T-cell (primary cell): Measurements from ENCODE around the gene COA8. TPM values are rescaled to one million over a fixed set of nuclear protein-coding genes. Genes with fewer than 3 reads are reported as not detected.

Experiments
- ATAC-seq, 4 experiments: fragments of 200-7000 bp in 3 of 4; fragments of 150-1000 bp in 1 of 4; cut with Tn5 transposase; replicated peaks in 1 of 4; 1 replicate in 3 of 4; 2 replicates in 1 of 4; pipeline ENCODE4 v1.10.0; 2021; ENCODE audit warnings: moderate library complexity in 3 of 4, mild to moderate bottlenecking in 2 of 4, moderate number of reproducible peaks in 1 of 4
- CTCF ChIA-PET, 2 donors: fragments of 300-600 bp; sonication (Branson Sonifier 250); formaldehyde crosslinking; loops; one replicate each; lab custom pipeline; 2022; ENCODE audit warnings: antibody characterized with exemption in 2 of 2; lab: Charles Lee
- POLR2A ChIA-PET, 2 donors: fragments of 300-600 bp; sonication (Branson Sonifier 250); formaldehyde crosslinking; loops; one replicate each; lab custom pipeline; 2022; ENCODE audit warnings: antibody characterized with exemption in 2 of 2; lab: Charles Lee
- DNase-seq, 35 experiments: peaks; one replicate each; pipeline versions ENCODE4 v3.0.0 to v3.0.0-alpha.2; 2013 to 2023
- H3K27ac ChIP-seq: one replicate; pipeline ENCODE4 v1.5.1; 2013; ENCODE audit warnings: low read length
- H3K27me3 ChIP-seq, 2 experiments: replicated peaks in 1 of 2; 1 replicate in 1 of 2; 2 replicates in 1 of 2; pipeline versions ENCODE4 v1.6.1 to v1.7.0; 2013; ENCODE audit warnings: low read length in 1 of 2, mixed read lengths in 1 of 2; ENCODE audit not compliant: control insufficient read depth in 2 of 2, insufficient read depth in 2 of 2; ENCODE audit errors: extremely low read depth in 1 of 2
- H3K36me3 ChIP-seq, 2 donors: 1 replicate in 1 of 2; 2 replicates in 1 of 2; pipeline versions ENCODE4 v1.6.1 to v1.7.0; 2013; ENCODE audit warnings: low read length in 1 of 2; ENCODE audit not compliant: control insufficient read depth in 2 of 2, insufficient read depth in 1 of 2; ENCODE audit errors: extremely low read depth in 1 of 2
- H3K4me1 ChIP-seq, 2 experiments: 1 replicate in 1 of 2; 2 replicates in 1 of 2; pipeline versions ENCODE4 v1.6.1 to v1.7.0; 2013; ENCODE audit warnings: low read length in 2 of 2, mixed read lengths in 1 of 2; ENCODE audit not compliant: insufficient read depth in 2 of 2, control insufficient read depth in 1 of 2; ENCODE audit errors: extremely low read depth in 1 of 2
- H3K4me3 ChIP-seq, 2 donors: 1 replicate in 1 of 2; 2 replicates in 1 of 2; pipeline versions ENCODE4 v1.5.1 to v1.7.0; 2013; ENCODE audit warnings: mild to moderate bottlenecking in 2 of 2, low read length in 1 of 2, moderate library complexity in 1 of 2; ENCODE audit not compliant: control insufficient read depth in 1 of 2; ENCODE audit errors: extremely low read depth in 1 of 2
- H3K9me3 ChIP-seq: 2 replicates; pipeline ENCODE4 v1.7.0; 2013
- H3K27ac Mint-ChIP-seq, 2 donors: one replicate each; pipeline ENCODE4 v1.8.0; 2020 to 2021; ENCODE audit warnings: mild to moderate bottlenecking in 2 of 2, mixed read lengths in 2 of 2
- H3K27me3 Mint-ChIP-seq, 2 donors: one replicate each; pipeline ENCODE4 v1.8.0; 2021 to 2022; ENCODE audit warnings: mixed read lengths in 2 of 2
- H3K36me3 Mint-ChIP-seq: one replicate; pipeline ENCODE4 v1.8.0; 2021; ENCODE audit warnings: mixed read lengths
- H3K4me1 Mint-ChIP-seq, 3 donors: one replicate each; pipeline ENCODE4 v1.8.0; 2020 to 2022; ENCODE audit warnings: mixed read lengths in 3 of 3, mild to moderate bottlenecking in 1 of 3
- H3K4me3 Mint-ChIP-seq, 3 donors: one replicate each; pipeline ENCODE4 v1.8.0; 2020 to 2022; ENCODE audit warnings: mild to moderate bottlenecking in 3 of 3, mixed read lengths in 3 of 3, moderate library complexity in 3 of 3
- H3K9me3 Mint-ChIP-seq, 3 donors: one replicate each; pipeline ENCODE4 v1.8.0; 2020 to 2022; ENCODE audit warnings: mixed read lengths in 3 of 3
- WGBS: methylation state at CpG from one replicate; pipeline ENCODE4 v1.1.5; 2013; ENCODE audit warnings: missing lambda C conversion rate; ENCODE audit not compliant: insufficient coverage; 5-methylcytosine and 5-hydroxymethylcytosine counted together
- total RNA-seq, 35 experiments: library from RNA in 6 of 35; stranded (reverse) in 6 of 35; fragments of 120-200 nt in 1 of 35; gene quantifications; one replicate each; pipeline versions ENCODE4 v1.2.1 to v1.2.4 and lab custom pipeline; 2013 to 2026

COA8 gene
- total RNA-seq (10 to 100 TPM; 17.7 to 27.5 (median 22.3) TPM), total RNA-seq (lab: John Stamatoyannopoulos, UW) (4.8 to 15.3 (median 9.6) reads per million in 29 experiments)
- total RNA-seq (2013), result 36.6 TPM

- POLR2A ChIA-PET, result interaction anchor here in 1 of 2 donors (0.5 kb wide), 1 partner anchor 409 kb away, joined by 6 read pairs; no protein-coding TSS in a partner anchor
- Mint-ChIP-seq H3K27ac (peak within 1 kb of the TSS; percentile 86 to 87), H3K36me3 (peaks cover 13% of the 10 kb centered on the region), H3K9me3 (no peaks in the 10 kb centered on the region), H3K4me3 (peak within 1 kb of the TSS; percentile 92 to 98 (median 93)), H3K27me3 (no peaks in the 10 kb centered on the region), H3K4me1 (peaks cover 51 to 68% (median 62%) of the 10 kb centered on the region in 3 donors)
- Histone ChIP-seq H3K27me3 (no peaks in the 10 kb centered on the region), H3K4me3 (peak within 1 kb of the TSS; percentile 75 to 87), H3K36me3 (peaks cover 3 to 30% of the 10 kb centered on the region in 2 donors), H3K9me3 (no peaks in the 10 kb centered on the region), H3K27ac (peak within 1 kb of the TSS; percentile 36), H3K4me1 (peaks cover 19 to 52% of the 10 kb centered on the region in 2 experiments)
- ATAC-seq (peak; percentile 89 to 93 (median 90)), DNase-seq (peak; percentile 76 to 92 (median 84))
- CTCF ChIA-PET, result interaction anchor here in 1 of 2 donors (0.6 kb wide), 1 partner anchor 167 kb away, joined by 3 read pairs; no protein-coding TSS in a partner anchor
- under 1% methylated on average over 92 of the region's 109 CpGs for WGBS
Measured at GRCh38 chr14:103562429-103563225, at the start of gene COA8, which contains the start of gene BAG5. Gene COA8 (plus strand): TSS chr14:103562960. CDS start chr14:103563002, 42 bp downstream. Gene BAG5 (minus strand): TSS chr14:103562657. CDS start chr14:103561164, 1,493 bp downstream.

- Histone ChIP-seq H3K27me3 (peaks cover 0 to 17% of the 10 kb centered on the region in 2 experiments), H3K36me3 (peaks cover 0 to 4% of the 10 kb centered on the region in 2 donors), H3K9me3 (no peaks in the 10 kb centered on the region), H3K27ac (no peak overlapping the region), H3K4me1 (peaks cover 0 to 16% of the 10 kb centered on the region in 2 experiments), H3K4me3 (no peak overlapping the region)
- Mint-ChIP-seq H3K4me3 (no peak overlapping the region), H3K27me3 (peaks cover 0 to 5% of the 10 kb centered on the region in 2 donors), H3K36me3 (no peaks in the 10 kb centered on the region), H3K9me3 (no peaks in the 10 kb centered on the region), H3K27ac (no peak overlapping the region), H3K4me1 (peaks cover 10 to 14% (median 10%) of the 10 kb centered on the region in 3 donors)
- ChIA-PET POLR2A (interaction anchor here in 1 of 2 donors (0.5 kb wide), 1 partner anchor 22 kb away, joined by 5 read pairs; no protein-coding TSS in a partner anchor), CTCF (no interaction called here)
- ATAC-seq (no peak), DNase-seq (no peak)
- WGBS, result 91% methylated on average over 14 of the region's 18 CpGs
Measured at GRCh38 chr14:103514596-103515421, 48.0 kb upstream of the COA8 start.

- Histone ChIP-seq H3K27me3 (peaks cover 0 to 32% of the 10 kb centered on the region in 2 experiments), H3K27ac (no peak overlapping the region), H3K4me1 (peaks cover 0 to 30% of the 10 kb centered on the region in 2 experiments), H3K4me3 (no peak overlapping the region), H3K36me3 (no peaks in the 10 kb centered on the region), H3K9me3 (no peaks in the 10 kb centered on the region)
- H3K27me3 Mint-ChIP-seq, result peaks cover 0 to 7% of the 10 kb centered on the region in 2 donors
- H3K27ac Mint-ChIP-seq, result no peak overlapping the region
- H3K9me3 Mint-ChIP-seq, result no peaks in the 10 kb centered on the region
- ChIA-PET CTCF (interaction anchor here in 1 of 2 donors (1.0 to 1.4 kb wide), 2 partner anchors 12 to 13 kb away, joined by 3 read pairs; partner anchors contain the start of gene TRMT61A), POLR2A (interaction anchor here in 1 of 2 donors (0.6 kb wide), 1 partner anchor 93 kb away, joined by 4 read pairs; no protein-coding TSS in a partner anchor)
- peaks cover 10 to 17% (median 10%) of the 10 kb centered on the region in 3 donors for H3K4me1 Mint-ChIP-seq
- WGBS, result 71% methylated on average over 5 of the region's 10 CpGs
- no peak overlapping the region for H3K4me3 Mint-ChIP-seq
- no peaks in the 10 kb centered on the region for H3K36me3 Mint-ChIP-seq
- ATAC-seq, result no peak
- no peak for DNase-seq
Measured at GRCh38 chr14:103516426-103517173, 46.2 kb upstream of the COA8 start.

GRCh38 chr14:103517174-103517566 is 45.6 kb upstream of the COA8 start:
- no peak overlapping the region for H3K4me3 Mint-ChIP-seq
- Histone ChIP-seq H3K4me1 (peaks cover under 1 to 36% of the 10 kb centered on the region in 2 experiments), H3K36me3 (no peaks in the 10 kb centered on the region), H3K27me3 (peaks cover 0 to 37% of the 10 kb centered on the region in 2 experiments), H3K9me3 (no peaks in the 10 kb centered on the region), H3K27ac (no peak overlapping the region), H3K4me3 (no peak overlapping the region)
- no peak for ATAC-seq
- POLR2A ChIA-PET, result interaction anchor here in 1 of 2 donors (0.6 kb wide), 1 partner anchor 93 kb away, joined by 4 read pairs; no protein-coding TSS in a partner anchor
- no peaks in the 10 kb centered on the region for H3K36me3 Mint-ChIP-seq
- no peaks in the 10 kb centered on the region for H3K9me3 Mint-ChIP-seq
- CTCF ChIA-PET, result interaction anchor here in 1 of 2 donors (1.0 kb wide), 1 partner anchor 12 kb away, joined by 3 read pairs; the partner anchor contains the start of gene TRMT61A
- DNase-seq, result no peak
- peaks cover 0 to 7% of the 10 kb centered on the region in 2 donors for H3K27me3 Mint-ChIP-seq
- H3K27ac Mint-ChIP-seq, result no peak overlapping the region
- peaks cover 10 to 17% (median 10%) of the 10 kb centered on the region in 3 donors for H3K4me1 Mint-ChIP-seq
- WGBS, result 93% methylated on average over 6 of the region's 10 CpGs

GRCh38 chr14:103517721-103518421 is 44.9 kb upstream of the COA8 start:
- Mint-ChIP-seq H3K4me1 (peaks cover 10 to 17% (median 10%) of the 10 kb centered on the region in 3 donors), H3K9me3 (no peaks in the 10 kb centered on the region), H3K36me3 (no peaks in the 10 kb centered on the region), H3K27me3 (peaks cover 0 to 7% of the 10 kb centered on the region in 2 donors), H3K4me3 (no peak overlapping the region), H3K27ac (no peak overlapping the region)
- ChIA-PET POLR2A (no interaction called here), CTCF (interaction anchor here in 1 of 2 donors (1.2 to 1.7 kb wide), 2 partner anchors 25 to 41 kb away, joined by 4 to 5 read pairs; no protein-coding TSS in a partner anchor)
- no peak for DNase-seq
- 73% methylated on average over 17 of the region's 20 CpGs for WGBS
- no peak overlapping the region for H3K4me3 ChIP-seq
- no peaks in the 10 kb centered on the region for H3K9me3 ChIP-seq
- H3K27me3 ChIP-seq, result peaks cover 0 to 42% of the 10 kb centered on the region in 2 experiments
- no peak for ATAC-seq
- H3K4me1 ChIP-seq, result peaks cover 2 to 40% of the 10 kb centered on the region in 2 experiments
- H3K36me3 ChIP-seq, result no peaks in the 10 kb centered on the region
- H3K27ac ChIP-seq, result no peak overlapping the region
